GM18520 (cell line): Measurements from ENCODE around the gene TFAP2D.
A peak's percentile ranks its signal among the peaks of the same experiment; 100 is the strongest.

Experiments used
- ATAC-seq: cut with Tn5 transposase; IDR thresholded peaks from one replicate; pipeline ENCODE4 v1.9.1; 2021; ENCODE audit not compliant: unreplicated experiment

TFAP2D gene

DNA sequence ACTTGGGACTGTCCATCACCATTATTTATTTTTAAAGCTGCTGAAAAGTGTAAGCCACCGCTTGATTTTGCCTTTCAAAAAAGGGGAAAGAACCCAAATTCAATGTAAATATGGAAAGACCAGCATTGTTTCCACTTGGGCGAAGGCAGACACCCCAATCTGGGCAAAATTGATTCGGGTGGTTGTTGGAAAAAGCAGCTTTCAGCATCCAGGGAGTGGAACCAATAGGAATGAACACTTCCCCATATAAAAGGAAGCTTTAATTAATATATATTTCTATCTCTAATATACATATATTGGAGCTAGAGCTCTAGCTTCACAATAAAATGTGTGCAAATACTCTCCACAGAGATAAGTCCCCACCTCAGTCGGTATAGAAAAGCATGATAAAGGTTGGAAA, at the start of gene TFAP2D:
Gene TFAP2D, plus strand, starts transcription at position 301 of the 400 bp plus-strand sequence. CDS start 530 bp downstream, outside the sequence.
- no peak for ATAC-seq

DNA sequence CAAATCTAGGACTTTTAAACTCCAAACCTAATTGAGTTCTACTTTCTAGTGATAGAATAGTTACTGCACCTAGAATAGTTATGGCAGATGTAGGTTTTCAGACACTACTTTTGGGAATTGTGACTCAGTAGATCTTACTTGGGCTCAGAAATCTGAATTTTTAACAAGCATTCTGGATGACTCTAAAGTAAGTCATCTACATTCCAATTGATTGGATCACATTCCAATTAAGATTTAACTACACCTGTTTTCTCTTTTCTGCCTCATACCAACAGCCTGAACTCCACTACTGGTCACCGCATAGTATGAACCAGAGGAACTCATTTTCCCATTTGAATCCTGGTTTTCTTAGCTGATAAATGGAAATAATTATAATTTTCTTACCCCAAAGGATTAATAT, 49.5 kb upstream of the TFAP2D start:
- no peak for ATAC-seq

DNA sequence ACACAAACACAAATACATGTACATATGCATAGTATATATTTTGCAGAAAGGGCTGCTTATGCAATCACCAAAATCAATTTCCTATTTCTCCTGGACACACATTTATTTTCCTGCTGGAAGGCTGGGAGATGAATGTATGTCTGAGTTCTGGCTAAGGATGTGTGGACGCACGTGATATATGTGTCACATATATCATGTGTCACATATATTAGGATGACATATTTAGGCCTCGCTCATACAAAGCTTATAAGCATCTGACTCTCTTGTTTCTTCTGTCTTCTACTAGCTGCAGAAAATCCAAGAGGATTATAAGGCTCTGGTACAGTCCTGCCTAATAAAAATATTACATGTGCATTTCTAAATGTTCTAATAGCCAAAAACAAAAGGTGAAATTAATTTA, 47.2 kb upstream of the TFAP2D start:
- no peak for ATAC-seq

DNA sequence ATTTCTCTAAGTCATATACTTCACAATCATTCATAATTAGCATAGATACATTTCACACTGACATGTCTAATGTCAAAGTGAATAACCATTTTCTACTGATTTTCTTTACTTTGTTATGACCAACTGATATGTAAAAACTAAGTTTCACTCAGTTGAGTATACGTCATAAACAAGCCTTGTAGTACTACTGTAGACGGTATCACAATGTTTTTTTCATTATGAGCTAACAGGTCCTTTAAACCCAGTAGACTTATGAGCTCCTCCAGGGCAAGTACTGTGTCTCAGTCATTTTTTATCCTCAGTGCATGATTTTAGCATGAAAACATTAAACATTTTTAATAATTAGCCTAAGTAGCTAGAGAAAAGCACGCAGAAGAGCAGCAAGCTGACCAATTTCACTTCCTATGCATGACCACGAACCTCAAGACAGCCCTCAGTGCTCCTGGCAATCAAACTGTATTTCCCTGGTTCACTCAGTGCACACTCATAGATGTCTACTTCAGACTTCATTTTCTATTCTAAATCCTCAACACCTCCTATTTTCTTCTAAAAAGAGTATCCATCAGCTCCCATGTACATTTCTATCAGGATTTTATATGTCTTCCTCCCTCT, 32.0 kb upstream of the TFAP2D start:
- peak; percentile 51 for ATAC-seq

DNA sequence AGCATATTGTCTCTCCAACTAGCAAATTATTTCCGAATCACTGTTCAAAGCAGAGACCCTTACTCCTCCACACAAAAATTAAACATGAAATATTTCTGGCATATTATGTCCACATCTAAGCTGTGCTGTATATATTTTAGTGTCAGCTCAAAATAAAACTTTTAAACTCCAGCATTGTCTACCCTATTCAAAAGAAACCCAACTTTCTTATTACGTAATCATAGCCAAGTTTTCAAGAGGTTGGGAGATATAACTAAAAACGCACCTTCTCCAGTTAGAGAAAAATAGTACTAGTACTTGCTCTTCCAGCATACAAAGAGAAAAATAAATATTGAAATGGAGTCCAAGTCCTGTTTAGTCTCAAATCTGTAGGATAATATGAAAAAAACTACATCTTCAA, 24.1 kb upstream of the TFAP2D start:
- ATAC-seq: no peak

DNA sequence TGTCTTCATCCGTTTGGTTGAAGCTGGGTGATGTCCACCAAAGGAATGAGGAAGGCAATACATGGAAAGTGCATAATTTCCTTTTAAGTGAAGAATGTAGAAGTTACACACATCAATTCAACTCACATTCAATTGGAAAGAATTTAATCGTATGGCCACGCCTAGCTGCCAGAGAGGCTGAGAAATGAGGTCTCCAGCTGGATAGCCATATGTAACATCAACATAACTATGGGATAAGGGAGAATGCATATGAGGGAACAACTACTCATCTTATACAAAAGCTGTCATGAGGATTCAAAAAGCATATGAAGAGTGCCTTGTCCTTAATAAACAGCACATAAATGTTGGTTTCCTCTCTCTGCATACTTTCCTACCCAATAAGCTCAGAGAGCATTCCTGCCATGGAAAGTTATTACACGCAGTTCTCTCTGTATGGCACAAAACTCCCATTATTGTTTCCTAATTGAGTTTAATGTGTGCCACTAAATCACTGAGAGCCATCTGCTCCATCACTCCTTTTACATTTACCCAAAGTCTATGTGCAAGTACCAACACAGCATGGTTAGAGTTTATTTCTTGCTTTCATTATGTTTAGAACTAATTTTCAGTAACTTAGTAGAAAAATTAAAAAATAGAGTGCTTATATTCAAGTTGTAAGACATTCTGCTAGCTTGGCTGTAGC, 21.4 kb upstream of the TFAP2D start:
- ATAC-seq: no peak

DNA sequence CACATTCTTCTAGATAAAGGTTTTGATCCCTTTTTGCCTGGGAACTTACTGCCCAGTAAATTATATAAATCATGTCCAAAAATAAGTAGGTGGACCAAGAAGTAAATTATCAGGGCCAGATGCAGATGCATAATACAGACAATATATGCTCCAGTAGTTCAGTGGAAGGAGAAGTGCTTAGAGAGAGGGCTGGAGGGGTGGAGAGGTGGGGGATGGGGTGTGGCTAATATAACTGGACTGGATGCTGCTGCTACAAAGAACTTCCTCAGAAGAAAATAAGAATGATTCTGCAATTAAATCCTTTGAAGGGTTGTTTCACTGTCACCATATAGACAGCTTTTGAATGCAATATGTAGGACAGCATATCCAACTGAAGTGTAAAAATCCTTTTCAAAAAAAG, 14.8 kb upstream of the TFAP2D start:
- ATAC-seq: no peak

DNA sequence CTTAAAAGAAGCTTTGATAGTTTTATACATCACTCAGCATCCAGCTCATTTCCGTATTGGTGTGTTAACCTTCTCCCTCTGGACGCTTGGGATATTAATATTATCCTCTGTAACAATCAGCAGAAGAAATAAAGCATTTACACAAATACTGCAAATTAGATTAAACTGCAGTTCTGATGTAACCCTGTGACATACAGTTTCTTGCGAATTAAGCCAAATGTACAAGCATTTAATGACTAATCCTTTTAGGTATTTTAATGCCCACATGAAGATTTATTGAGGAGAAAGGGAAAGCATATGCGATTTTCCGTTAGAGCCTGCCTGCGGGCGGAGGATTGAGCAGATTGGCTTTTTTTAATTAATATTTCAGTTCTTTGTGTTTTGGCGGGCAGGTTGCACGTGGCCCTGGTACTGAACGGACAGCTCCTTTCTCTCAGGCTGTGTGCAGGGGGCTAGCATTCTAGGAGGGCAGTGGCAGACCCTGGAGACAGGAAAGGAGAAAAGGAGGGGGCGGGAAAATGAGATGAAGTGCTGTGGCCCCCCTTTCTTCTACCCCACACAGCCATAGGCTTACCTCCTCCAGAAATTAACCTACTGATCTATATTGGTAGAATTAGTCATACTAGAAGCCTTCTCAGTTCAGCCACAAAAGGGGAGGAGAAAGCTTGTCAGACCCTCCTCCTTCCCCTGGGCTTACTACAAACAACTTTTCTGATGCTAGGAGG, 14.1 kb upstream of the TFAP2D start:
- no peak for ATAC-seq

DNA sequence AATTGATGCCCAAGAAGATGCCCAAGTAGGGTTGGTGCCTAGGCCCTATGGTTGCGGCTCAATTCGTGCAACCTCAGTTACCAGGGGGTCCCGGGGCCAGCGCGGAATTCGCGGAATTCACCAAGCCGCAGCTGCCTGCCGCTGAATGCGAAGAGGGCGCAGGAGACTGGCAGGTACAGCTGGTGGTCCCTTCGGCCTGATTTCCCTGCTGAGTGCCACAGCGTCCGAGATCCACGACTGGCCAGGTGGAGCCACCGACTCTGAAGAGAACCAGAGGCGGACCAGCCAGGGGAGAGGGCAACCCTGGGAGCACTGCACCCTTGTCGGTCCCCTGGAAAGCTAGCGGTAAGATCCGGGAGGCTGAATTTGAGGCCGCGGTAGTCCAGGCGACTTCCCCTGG, 6.8 kb upstream of the TFAP2D start:
- no peak for ATAC-seq

DNA sequence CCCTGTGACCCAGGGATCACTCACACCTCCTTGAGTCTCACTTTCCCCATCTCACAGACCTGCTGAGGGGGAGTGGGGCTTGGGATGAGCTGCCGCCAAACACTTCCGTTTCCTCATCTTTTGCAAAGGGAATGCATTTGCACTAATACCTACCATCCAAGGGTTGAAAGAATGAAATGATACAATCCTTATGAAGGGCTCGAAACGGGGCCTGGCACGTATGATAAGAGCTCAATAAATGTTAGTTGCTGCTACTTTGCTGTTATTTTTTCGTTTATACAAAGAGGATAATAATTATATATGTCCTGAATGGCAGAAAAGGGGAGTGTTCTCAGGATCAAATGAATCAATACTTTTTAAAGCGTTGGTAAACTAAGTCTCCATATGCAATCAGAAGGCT, 6.1 kb upstream of the TFAP2D start:
- ATAC-seq: no peak

DNA sequence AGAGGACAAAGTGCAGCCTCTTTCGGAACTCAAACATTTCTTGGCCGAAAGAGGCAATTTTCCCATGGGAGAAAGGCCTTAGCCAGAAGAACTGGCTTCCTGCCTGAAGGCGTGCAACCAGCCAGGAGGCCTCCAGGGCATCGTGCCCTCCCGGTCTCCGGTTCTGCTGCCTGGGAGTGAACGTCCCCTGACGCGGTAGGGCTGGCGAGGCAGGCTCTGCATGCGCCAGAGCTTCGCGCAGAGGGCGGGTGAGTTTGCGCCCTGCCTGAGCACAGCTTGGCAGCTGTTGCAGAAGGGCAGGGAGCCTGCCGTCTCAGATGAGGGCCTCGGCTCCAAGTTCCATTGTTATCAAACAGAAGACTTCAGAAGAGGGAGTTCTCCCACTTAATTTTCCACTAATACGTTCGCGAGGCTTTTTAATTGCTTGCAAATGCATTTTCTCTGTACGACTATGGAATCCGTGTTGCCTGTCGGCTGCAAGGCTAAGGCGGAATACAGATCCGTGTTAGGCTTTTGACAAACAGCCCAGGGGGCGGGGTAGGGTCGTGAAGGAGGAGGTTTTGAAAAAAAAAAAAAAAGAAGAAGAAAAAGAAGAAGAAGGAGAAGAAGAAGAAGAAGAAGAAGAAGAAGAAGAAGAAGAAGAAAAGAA, 5.5 kb upstream of the TFAP2D start:
- ATAC-seq: no peak

DNA sequence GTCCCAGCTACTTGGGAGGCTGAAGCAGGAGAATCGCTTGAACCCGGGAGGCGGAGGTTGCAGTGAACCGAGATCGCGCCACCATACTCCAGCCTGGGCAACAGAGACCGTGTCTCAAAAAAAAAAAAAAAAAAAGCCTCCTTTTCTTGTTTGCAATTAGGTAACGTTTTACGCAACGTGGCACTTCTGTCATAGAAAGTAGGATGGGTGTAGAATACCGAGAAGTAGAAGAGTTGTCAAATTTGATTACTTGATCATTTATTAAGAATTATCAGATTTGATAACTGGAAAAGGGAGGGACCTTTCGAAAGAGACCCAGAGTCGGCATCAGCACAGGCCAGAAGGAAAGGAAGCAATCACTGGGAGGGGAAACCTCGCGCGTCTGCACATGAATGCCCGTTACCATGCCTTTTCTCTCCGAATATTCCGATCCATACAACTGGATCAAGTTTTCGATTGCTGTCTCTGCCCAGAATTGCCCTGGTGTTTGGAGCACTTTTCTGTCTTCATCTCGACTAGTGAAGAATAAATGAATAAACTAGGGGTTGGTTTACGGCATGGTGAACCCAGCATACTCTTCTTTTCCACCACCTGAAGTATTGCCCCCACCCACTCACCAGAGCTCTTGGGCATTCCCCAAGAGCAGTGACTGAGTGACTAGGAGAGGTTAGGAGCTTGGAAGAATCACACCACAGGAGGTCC, 4.5 kb upstream of the TFAP2D start:
- no peak for ATAC-seq

DNA sequence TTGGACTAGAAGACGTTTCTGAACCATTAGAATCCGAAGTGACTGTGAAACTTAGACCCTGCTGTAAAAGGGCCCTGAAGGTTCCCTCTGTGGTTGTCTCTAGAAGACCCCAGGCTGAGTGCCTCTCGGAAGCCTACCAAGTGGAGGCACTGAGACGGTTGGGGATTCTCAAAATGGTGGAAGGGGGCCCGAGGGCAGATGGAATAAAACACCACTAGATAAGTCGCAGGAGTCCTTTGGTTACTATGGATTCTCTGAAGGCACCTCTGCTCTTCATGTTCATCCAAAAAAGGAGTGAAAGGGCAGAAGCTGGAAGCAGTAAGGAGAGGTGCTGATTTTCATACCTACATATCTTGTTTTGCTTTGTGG, 4.0 kb upstream of the TFAP2D start:
- ATAC-seq: no peak

DNA sequence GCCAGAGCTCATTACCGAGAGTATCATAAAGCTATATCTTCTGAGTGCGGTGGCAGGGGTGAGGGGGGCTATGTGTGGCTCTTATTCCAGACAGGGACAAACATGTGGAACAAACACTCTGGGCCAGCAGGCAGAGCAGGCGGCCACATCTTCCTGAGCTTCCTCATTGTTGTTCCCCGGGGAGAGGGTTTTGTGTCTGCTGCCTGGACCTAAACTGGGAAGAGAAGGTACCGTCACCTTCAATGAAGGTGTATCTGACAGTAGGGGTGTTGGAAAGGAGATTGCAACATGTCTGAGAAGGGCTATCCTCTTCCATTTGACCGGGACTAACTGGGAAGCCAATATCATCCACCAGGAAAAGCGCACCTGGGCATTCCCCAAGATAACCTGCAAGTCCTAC, 1.6 kb upstream of the TFAP2D start:
- ATAC-seq: no peak

DNA sequence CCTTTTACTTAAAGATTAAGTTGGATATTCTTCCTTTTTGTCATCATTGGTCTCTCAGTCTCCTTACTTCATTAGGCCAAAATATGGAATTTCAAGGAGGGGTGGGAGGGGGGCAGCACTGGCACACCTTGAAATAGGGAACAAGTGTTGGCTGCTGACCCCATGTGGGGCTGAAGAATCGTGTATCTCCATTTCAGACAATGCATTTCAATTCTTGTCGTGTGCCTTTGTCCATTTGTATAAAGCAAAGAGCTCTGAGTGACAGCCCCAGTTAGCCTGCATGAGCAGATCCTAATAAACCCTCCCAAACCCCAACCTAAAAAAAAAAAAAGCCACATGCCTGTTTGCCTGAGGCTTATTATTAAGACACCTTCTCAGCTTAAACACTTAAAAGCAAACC, 1.0 kb upstream of the TFAP2D start:
- ATAC-seq: no peak

DNA sequence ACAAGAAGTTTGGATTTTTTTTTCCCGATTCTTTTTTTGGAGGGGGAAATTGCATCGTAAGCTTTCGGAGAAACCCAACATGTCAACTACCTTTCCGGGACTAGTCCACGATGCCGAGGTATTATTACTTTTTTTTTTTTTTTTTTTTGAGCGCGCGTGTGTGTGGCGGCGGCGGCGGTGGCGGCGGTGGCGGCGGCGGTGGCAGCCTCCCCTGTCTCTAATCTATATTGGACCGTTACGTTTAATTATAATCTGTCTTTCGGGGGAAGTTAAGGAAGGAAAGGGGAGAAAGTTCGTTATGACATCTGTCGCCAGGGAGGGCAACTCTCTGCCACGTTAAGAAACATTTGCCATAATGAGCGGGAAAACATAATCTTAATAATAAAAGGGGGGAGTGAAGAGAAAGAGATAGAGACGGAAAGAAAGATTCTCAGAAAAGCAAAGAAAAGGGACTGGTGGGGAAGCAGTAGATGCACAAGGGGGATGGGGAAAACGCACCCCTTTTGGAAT, 706 bp downstream of the TFAP2D start:
- ATAC-seq: no peak

DNA sequence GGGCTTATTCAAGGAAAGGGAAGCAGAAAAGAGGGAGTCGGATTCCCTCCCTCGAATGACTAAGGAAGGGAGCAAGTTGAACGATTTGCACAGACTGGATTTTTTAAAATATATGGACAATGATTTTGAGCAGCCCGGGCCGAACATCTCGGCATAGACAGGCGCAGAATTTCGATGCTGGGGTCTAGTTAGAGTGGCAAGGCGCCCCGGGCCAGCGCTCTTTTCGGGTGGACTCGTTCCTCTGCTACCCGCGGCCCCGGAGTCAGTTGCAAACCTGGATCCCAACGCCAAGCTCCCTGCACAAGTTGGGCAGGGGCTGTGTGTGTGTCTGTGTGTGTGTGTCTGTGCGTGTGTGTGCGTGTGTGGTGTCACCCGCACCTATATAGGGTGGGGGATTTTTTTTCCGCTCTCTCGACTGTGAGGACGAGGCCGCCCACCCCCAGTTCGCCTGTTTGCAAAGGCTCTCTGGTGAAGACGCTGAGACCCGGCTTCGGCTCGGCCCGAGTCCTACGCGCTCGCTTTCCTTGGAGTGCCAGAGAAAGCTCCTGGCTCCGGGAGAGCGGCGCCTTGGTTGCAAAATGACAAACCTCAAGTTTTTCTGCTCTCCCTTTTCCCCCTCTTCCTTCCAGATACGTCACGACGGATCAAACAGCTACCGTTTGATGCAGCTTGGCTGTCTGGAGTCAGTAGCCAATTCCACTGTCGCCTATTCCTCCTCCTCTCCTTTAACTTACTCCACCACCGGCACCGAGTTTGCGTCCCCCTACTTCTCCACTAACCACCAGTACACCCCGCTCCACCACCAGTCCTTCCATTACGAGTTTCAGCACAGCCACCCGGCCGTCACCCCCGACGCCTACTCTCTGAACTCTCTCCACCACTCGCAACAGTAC, 1.4 kb downstream of the TFAP2D start:
- ATAC-seq: no peak

DNA sequence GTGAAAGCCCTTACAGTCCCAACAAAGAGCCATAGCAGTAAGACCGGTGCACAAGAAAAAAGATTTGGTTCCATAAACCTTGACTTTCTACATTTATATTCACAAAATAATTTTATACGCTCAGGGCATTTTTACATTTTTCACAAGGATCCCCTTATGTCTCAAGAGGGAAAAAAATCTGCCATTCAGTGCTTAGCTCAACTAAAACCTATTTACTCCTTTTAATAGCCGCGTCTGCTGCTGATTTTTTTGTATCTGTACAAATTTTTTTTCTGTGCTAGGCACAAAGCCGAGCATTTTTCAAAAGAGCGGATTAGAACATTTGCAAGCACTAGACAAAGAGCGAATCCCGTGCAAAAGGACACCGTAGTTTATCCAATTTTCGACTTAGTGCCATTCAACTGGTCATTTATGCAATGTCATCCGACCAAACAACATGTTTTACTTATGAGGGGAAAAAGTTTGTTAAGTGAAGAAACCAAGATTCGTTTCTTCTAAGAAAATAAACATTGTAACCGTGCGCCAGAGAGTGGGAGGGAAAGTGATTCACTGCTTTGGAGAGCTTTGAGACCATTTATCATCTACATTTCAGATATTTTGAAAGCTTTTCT, 3.7 kb downstream of the TFAP2D start:
- ATAC-seq: no peak

DNA sequence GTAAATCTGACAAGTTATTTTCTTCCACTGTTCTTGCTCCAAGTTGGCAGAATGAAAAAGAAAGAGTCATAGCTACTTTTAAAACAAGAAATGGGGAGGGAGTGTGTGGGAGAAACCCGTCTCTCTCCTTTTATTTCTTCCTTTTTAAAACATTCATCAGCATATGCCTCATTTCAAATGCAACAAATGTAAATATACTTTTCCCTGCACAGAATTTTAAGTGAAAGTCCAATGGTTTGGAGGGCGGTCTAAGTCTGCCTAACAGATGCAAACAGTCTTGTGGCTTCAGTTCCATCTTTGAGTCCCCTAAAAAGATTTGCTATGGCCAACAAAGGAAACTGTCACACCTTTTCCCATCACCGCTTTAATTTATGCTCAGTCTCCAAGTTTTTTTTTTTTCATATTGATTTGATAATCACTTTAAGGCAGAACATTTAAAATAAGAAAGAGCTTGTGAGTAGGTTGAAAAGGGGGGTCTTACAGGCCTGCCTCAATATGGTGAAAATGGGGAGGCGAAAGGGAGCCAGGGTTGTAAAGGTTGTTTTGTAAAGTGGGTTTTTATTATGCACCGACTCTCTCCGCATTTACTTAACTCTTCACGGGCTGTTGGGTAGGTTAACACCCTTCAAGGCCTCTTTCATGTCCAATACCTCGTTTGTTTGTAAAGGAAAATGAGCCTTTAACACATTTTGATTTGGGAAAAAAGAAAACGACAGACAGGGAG, 4.6 kb downstream of the TFAP2D start:
- no peak for ATAC-seq
